GM12878 (cell line): ENCODE measurements around the gene MAP7.

Experiments
- ATF3 ChIP-seq: IDR thresholded peaks from 2 replicates; pipeline ENCODE4 v1.6.1; 2011; ENCODE audit warnings: low read depth, mild to moderate bottlenecking, low read length, moderate library complexity, borderline replicate concordance; ENCODE audit errors: extremely low read depth
- CTCF ChIP-seq, 3 experiments: IDR thresholded peaks in 2 of 3; conservative IDR thresholded peaks in 1 of 3; 2 replicates each; pipeline ENCODE4 v1.5.1; 2011; ENCODE audit warnings: low read depth in 3 of 3, low read length in 3 of 3, mild to moderate bottlenecking in 3 of 3, control low read depth in 2 of 3, moderate library complexity in 2 of 3, inconsistent platforms in 1 of 3, mixed read lengths in 1 of 3; ENCODE audit not compliant: control insufficient read depth in 2 of 3, insufficient read depth in 1 of 3; ENCODE audit errors: extremely low read depth in 1 of 3
- FOXK2 ChIP-seq: fragments of 450-650 bp; IDR thresholded peaks from 2 replicates; pipeline ENCODE4 v1.6.1; 2017; ENCODE audit warnings: mild to moderate bottlenecking, moderate library complexity
- JUNB ChIP-seq: IDR thresholded peaks from 2 replicates; pipeline ENCODE4 v1.6.1; 2016; ENCODE audit warnings: antibody characterized with exemption, mild to moderate bottlenecking
- MTA3 ChIP-seq: IDR thresholded peaks from 2 replicates; pipeline ENCODE4 v1.6.1; 2012; ENCODE audit warnings: low read length, inconsistent platforms, borderline replicate concordance
- MXI1 ChIP-seq: fragments of 150-350 bp; IDR thresholded peaks from 2 replicates; pipeline ENCODE4 v1.6.1; 2011; ENCODE audit warnings: low read depth, mild to moderate bottlenecking, inconsistent platforms, low read length, improper control_type of control experiment
- POLR2AphosphoS5 ChIP-seq: IDR thresholded peaks from 2 replicates; pipeline ENCODE4 v1.6.1; 2011; ENCODE audit warnings: mild to moderate bottlenecking, low read length, inconsistent platforms
- POU2F2 ChIP-seq: IDR thresholded peaks from 3 replicates; pipeline ENCODE4 v1.6.1; 2011; ENCODE audit warnings: low read depth, mild to moderate bottlenecking, low read length, borderline replicate concordance
- STAT3 ChIP-seq: IDR thresholded peaks from 2 replicates; pipeline ENCODE4 v1.6.1; 2011; ENCODE audit warnings: low read depth, low read length, improper control_type of control experiment

- TF ChIP-seq CTCF (IDR thresholded peaks at IDR 0.05 in 2 of 3, conservative IDR thresholded peaks at IDR 0.05 in 1 of 3; ENCODE audit: control insufficient read depth in 2 of 3, extremely low read depth in 1 of 3, insufficient read depth in 1 of 3, low read depth in 3 of 3, low read length in 3 of 3) (no peak), STAT3 (no peak), MXI1 (no peak), MTA3 (no peak), POU2F2 (no peak), POLR2AphosphoS5 (no peak), FOXK2 (no peak), ATF3 (no peak), JUNB (no peak)
These were observed 78.3 kb downstream of the MAP7 start for GRCh38 chr6:136471922-136472321.
